RWPE2 (cell line): ENCODE measurements around the gene FAAP100.
A peak's percentile ranks its signal among the peaks of the same experiment; 100 is the strongest.

Source experiments
- ATAC-seq: fragments of 200-7000 bp; cut with Tn5 transposase; 3 replicates; pipeline ENCODE4 v1.9.1; 2021; ENCODE audit warnings: low read depth
- DNase-seq: peaks from one replicate; pipeline ENCODE4 v3.0.0-alpha.2; 2020; ENCODE audit warnings: low spot score
- H3K27ac ChIP-seq: fragments of 450-650 bp; 2 replicates; pipeline ENCODE4 v1.5.1; 2017; ENCODE audit warnings: mild to moderate bottlenecking; ENCODE audit not compliant: poor library complexity, severe bottlenecking
- H3K27me3 ChIP-seq: fragments of 250-450 bp; sonication (Bioruptor Pico); 2 replicates; pipeline ENCODE4 v1.5.1; 2021; ENCODE audit warnings: mild to moderate bottlenecking, moderate library complexity; ENCODE audit not compliant: insufficient read depth, poor library complexity, severe bottlenecking
- H3K36me3 ChIP-seq: fragments of 250-450 bp; sonication (Bioruptor Pico); 2 replicates; pipeline ENCODE4 v1.5.1; 2020; ENCODE audit warnings: low read depth, mild to moderate bottlenecking, moderate library complexity
- H3K4me1 ChIP-seq: fragments of 250-450 bp; sonication (Bioruptor Pico); 2 replicates; pipeline ENCODE4 v1.5.1; 2021; ENCODE audit warnings: mild to moderate bottlenecking, moderate library complexity; ENCODE audit not compliant: insufficient read depth, poor library complexity, severe bottlenecking
- H3K4me3 ChIP-seq: fragments of 250-450 bp; sonication (Bioruptor Pico); 2 replicates; pipeline ENCODE4 v1.5.1; 2021; ENCODE audit warnings: mild to moderate bottlenecking, moderate library complexity; ENCODE audit not compliant: severe bottlenecking
- H3K9me3 ChIP-seq: fragments of 250-450 bp; sonication (Bioruptor Pico); 2 replicates; pipeline ENCODE4 v1.5.1; 2021; ENCODE audit warnings: mild to moderate bottlenecking, moderate library complexity; ENCODE audit not compliant: severe bottlenecking
- TF ChIP-seq, protein P1 (sequence below): fragments of 450-650 bp; IDR thresholded peaks from one replicate; pipeline ENCODE4 v1.5.1; 2017; ENCODE audit warnings: mild to moderate bottlenecking, moderate library complexity; ENCODE audit not compliant: poor library complexity, severe bottlenecking

The FAAP100 gene

DNA sequence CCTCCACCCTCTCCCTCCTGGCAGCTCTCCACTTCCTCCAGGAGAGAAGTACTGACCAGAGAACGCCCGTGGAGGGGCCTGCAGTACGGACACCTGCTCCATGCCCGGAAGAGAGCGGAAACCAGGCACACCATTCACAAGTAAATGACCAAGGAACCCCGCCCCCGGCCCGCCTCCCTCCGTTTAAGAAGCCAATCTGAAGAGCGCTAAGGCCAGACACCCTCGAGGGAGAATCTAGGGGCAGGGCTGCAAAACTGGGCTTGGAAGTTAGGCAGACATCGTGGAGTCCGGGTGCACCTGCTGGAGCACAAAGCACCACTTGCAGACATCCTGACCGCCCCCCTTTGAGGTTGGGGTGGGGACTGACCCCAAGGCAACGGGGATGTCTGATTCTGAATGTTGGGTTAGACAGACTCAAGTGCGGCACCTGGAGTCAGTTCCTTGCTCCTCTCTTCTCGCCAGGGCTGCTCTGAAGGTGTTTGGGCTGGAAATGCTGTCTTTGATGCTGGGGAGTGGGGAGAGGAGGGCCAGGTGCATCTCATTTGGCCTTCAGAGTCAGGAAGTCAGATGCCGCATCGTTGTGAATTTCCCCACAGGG, 964 bp upstream of the FAAP100 start:
- Histone ChIP-seq H3K27ac (peak overlapping the region; percentile 91), H3K9me3 (no peaks in the 10 kb centered on the region), H3K4me1 (peaks cover 8% of the 10 kb centered on the region), H3K36me3 (peaks cover 34% of the 10 kb centered on the region), H3K27me3 (no peaks in the 10 kb centered on the region), H3K4me3 (peak overlapping the region; percentile 93)
- ATAC-seq (peak; percentile 71), DNase-seq (peak; percentile 86)
- TF ChIP-seq, protein P1, sequence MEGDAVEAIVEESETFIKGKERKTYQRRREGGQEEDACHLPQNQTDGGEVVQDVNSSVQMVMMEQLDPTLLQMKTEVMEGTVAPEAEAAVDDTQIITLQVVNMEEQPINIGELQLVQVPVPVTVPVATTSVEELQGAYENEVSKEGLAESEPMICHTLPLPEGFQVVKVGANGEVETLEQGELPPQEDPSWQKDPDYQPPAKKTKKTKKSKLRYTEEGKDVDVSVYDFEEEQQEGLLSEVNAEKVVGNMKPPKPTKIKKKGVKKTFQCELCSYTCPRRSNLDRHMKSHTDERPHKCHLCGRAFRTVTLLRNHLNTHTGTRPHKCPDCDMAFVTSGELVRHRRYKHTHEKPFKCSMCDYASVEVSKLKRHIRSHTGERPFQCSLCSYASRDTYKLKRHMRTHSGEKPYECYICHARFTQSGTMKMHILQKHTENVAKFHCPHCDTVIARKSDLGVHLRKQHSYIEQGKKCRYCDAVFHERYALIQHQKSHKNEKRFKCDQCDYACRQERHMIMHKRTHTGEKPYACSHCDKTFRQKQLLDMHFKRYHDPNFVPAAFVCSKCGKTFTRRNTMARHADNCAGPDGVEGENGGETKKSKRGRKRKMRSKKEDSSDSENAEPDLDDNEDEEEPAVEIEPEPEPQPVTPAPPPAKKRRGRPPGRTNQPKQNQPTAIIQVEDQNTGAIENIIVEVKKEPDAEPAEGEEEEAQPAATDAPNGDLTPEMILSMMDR, result no peak

DNA sequence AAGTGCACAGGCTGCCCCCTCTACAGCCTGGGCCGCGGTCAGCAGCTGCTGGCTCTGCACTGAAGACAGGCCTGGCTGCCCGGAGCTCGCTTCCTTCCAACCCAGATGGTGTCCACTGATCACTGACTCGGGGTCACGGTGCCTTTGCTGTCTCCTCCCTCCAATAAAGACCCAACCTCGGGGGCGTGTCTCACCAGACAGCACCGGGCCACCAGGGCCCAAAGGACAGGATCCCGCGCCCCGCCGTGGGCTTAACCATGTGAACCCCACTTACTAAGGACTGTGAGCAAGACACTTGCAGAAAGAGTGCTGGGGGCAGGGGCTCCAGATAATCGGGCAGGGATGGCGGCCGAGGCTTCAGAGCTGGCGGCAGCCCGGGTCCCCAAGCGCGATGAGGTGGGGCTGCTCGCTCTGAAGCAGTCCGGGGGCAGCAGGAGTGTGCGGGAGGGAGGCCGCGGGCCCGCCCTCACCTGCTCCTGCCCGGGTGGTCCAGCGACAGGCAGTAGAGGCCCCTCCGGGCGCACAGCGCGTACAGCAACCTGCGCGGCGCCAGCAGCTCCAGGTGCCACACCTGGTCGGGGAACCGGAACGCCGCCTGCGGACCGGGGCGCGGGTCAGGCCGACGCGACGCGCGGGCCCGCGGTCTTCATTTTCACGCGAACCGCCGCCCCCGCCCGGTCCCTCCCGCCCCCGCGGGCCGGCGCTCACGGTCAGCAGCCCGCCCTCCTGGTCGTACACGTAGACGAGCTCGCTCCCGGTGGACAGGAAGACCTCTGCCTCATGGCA, 502 bp downstream of the FAAP100 start:
- peaks cover 8% of the 10 kb centered on the region for H3K4me1 ChIP-seq
- peak overlapping the region; percentile 93 for H3K4me3 ChIP-seq
- ATAC-seq (no peak), DNase-seq (peak; percentile 70)
- TF ChIP-seq, protein P1, result no peak
- H3K27me3 ChIP-seq, result no peaks in the 10 kb centered on the region
- H3K27ac ChIP-seq, result peak overlapping the region; percentile 91
- H3K36me3 ChIP-seq, result peaks cover 39% of the 10 kb centered on the region
- no peaks in the 10 kb centered on the region for H3K9me3 ChIP-seq

DNA sequence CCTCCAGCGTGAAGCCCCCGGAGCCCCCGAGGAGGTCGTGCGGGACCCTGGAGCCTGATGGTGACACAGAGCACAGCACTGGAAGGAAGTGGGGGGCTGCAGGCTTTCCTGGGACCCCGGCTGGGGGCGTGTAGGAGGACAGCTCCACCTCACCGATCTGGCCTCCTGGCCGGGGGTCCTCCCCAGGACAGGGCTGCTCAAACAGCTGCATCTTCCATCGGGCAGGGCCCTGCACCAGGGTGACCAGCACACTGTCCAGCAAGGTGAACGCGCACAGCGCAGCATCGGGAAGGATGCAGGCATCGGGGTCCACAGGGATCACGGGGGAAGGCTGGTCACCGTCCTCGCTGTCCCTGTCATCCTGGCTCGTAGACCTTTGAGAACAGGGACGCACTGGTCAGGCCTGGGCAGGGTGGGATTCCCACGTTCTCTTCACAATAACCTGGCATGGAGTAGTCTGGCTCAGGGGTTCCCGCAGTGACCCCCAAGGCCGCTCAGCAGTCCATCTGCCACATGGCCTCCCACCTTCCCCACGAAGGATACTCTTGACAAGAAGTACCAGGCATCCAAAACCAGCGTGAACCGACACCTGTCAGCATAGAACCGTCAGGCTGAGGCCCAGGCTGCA, 1.2 kb downstream of the FAAP100 start:
- Histone ChIP-seq H3K27ac (no peak overlapping the region), H3K4me1 (peaks cover 8% of the 10 kb centered on the region), H3K9me3 (no peaks in the 10 kb centered on the region), H3K36me3 (peaks cover 46% of the 10 kb centered on the region), H3K27me3 (no peaks in the 10 kb centered on the region), H3K4me3 (peak overlapping the region; percentile 93)
- DNase-seq (peak; percentile 67), ATAC-seq (no peak)
- TF ChIP-seq, protein P1, result no peak

DNA sequence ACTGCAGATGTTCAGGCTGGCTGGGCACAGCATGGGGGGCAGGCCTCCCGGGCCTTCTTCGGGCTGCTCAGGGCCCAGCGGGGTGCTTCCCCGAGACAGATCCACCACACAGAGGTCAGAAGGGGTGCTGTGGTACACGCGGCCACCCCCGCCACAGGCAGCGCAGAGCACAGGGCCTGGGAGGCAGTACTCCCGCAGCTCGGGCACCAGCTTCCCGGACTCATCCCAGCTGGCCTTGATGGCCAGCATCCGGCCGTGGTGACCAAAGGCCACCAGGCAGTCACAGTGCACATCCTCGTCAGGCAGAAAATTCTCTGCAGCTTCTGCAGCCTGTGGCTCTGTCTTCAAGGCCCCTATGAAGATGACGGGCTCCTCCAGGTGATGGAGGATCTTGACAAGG, 1.9 kb downstream of the FAAP100 start:
- Histone ChIP-seq H3K27ac (no peak overlapping the region), H3K4me1 (peaks cover 8% of the 10 kb centered on the region), H3K36me3 (peaks cover 49% of the 10 kb centered on the region), H3K9me3 (no peaks in the 10 kb centered on the region), H3K27me3 (no peaks in the 10 kb centered on the region), H3K4me3 (no peak overlapping the region)
- TF ChIP-seq, protein P1, result no peak
- ATAC-seq (no peak), DNase-seq (no peak)
